Gastroesophageal sphincter (tissue), 4 donors: ENCODE measurements around the gene KRT15. TPM values are rescaled to one million over a fixed set of nuclear protein-coding genes. Genes with fewer than 3 reads are reported as not detected.

Experiments used
- ATAC-seq: fragments of 150-250 bp; one replicate; pipeline ENCODE4 v1.9.1; 2016; ENCODE audit warnings: mild to moderate bottlenecking, moderate library complexity
- H3K27ac ChIP-seq, 4 donors: fragments of 200-600 bp; sonication (generic) in 3 of 4; 1 replicate in 3 of 4; 2 replicates in 1 of 4; pipeline ENCODE4 v1.5.1; 2016 to 2019
- H3K27me3 ChIP-seq: fragments of 200-600 bp; sonication (generic); one replicate; pipeline ENCODE4 v1.5.1; 2019
- H3K36me3 ChIP-seq, 2 donors: fragments of 200-600 bp; sonication (generic); one replicate each; pipeline ENCODE4 v1.5.1; 2019; ENCODE audit warnings: control low read depth in 1 of 2
- H3K4me1 ChIP-seq, 3 donors: fragments of 200-600 bp; sonication (generic); 1 replicate in 2 of 3; 2 replicates in 1 of 3; pipeline ENCODE4 v1.5.1; 2016 to 2019; ENCODE audit warnings: control low read depth in 2 of 3
- H3K4me3 ChIP-seq, 2 donors: fragments of 200-600 bp; sonication (generic); one replicate each; pipeline ENCODE4 v1.5.1; 2019; ENCODE audit warnings: mild to moderate bottlenecking in 1 of 2, moderate library complexity in 1 of 2
- H3K9me3 ChIP-seq, 3 donors: fragments of 200-600 bp; sonication (generic); one replicate each; pipeline ENCODE4 v1.5.1; 2017 to 2019; ENCODE audit warnings: control low read depth in 2 of 3
- EP300 ChIP-seq: sonication (generic); formaldehyde crosslinking; IDR thresholded peaks from one replicate; pipeline ENCODE4 v1.6.1; 2017; ENCODE audit warnings: antibody characterized with exemption, mild to moderate bottlenecking
- POLR2A ChIP-seq, 2 donors: fragments of 450-650 bp; IDR thresholded peaks; one replicate each; pipeline ENCODE4 v1.6.1; 2017; ENCODE audit warnings: antibody characterized with exemption in 2 of 2, mild to moderate bottlenecking in 2 of 2, moderate library complexity in 1 of 2
- POLR2AphosphoS5 ChIP-seq: sonication (generic); formaldehyde crosslinking; IDR thresholded peaks from one replicate; pipeline ENCODE4 v1.6.1; 2017; ENCODE audit warnings: antibody characterized with exemption
- WGBS, 2 donors: methylation state at CpG; one replicate each; pipeline ENCODE4 v1.1.5; 2018; ENCODE audit warnings: low coverage in 1 of 2; 5-methylcytosine and 5-hydroxymethylcytosine counted together
- total RNA-seq, 4 donors: library from RNA; depleted of rRNA; stranded (reverse); fragments of >200 nt; gene quantifications; one replicate each; pipeline ENCODE4 v1.1.0, GENCODE V29; 2016
- TF ChIP-seq, protein P1 (sequence below), 4 experiments: fragments of 200-600 bp in 2 of 4; fragments of 450-650 bp in 2 of 4; sonication (generic) in 1 of 4; IDR thresholded peaks; one replicate each; pipeline ENCODE4 v1.5.1; 2017 to 2019; ENCODE audit warnings: antibody characterized with exemption in 4 of 4, mild to moderate bottlenecking in 2 of 4, moderate library complexity in 2 of 4

The KRT15 gene
- total RNA-seq: 100 to 1,000 TPM in 1 of 4 donors, 1 to 10 TPM in 3; 1.2 to 129 (median 4.2) TPM

DNA sequence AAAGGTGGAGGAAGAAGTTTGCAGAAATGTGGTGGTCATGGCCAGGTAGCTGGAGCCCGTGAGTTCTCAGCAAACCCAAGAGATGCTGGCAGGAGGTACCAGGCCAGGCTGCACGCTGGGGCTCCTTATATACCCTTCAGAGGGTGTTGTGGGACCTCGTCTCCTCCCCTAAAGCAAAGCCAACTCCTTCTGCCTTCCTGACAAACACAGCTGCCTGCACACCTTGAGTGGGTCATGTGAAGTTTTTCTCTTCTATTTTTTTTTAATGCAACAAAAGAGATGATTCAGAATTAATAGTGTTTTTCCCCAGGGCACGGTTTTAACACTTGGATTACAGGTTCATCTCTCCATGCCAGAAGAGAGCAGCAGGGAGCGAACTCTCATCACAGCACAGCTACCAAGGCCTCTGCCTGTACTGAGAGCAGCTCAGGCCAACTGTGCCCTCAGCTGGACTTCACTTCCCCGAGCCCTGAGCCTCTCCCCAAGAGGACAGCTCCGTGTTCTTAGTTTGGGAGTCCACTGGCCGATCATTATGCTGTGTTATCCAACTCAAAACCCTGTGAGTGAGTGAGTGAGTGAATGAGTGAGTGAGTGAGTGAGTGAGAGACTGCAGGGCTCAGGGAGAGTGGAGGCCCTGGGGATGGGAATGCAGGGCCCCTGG is at the start of gene KRT15:
KRT15 (minus strand) TSS at position 102 of the 661 bp plus-strand sequence; CDS start at position 39, 63 bp downstream.
- Histone ChIP-seq H3K4me3 (no peak within 1 kb of the TSS), H3K9me3 (no peaks in the 10 kb centered on the region), H3K27me3 (peaks cover 20% of the 10 kb centered on the region), H3K36me3 (no peaks in the 10 kb centered on the region), H3K27ac (no peak within 1 kb of the TSS), H3K4me1 (no peaks in the 10 kb centered on the region)
- TF ChIP-seq, protein P1, sequence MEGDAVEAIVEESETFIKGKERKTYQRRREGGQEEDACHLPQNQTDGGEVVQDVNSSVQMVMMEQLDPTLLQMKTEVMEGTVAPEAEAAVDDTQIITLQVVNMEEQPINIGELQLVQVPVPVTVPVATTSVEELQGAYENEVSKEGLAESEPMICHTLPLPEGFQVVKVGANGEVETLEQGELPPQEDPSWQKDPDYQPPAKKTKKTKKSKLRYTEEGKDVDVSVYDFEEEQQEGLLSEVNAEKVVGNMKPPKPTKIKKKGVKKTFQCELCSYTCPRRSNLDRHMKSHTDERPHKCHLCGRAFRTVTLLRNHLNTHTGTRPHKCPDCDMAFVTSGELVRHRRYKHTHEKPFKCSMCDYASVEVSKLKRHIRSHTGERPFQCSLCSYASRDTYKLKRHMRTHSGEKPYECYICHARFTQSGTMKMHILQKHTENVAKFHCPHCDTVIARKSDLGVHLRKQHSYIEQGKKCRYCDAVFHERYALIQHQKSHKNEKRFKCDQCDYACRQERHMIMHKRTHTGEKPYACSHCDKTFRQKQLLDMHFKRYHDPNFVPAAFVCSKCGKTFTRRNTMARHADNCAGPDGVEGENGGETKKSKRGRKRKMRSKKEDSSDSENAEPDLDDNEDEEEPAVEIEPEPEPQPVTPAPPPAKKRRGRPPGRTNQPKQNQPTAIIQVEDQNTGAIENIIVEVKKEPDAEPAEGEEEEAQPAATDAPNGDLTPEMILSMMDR (IDR thresholded peaks at IDR 0.05): no peak
- no peak for TF ChIP-seq EP300
- no peak for TF ChIP-seq POLR2A (IDR thresholded peaks at IDR 0.05)
- no peak for TF ChIP-seq POLR2AphosphoS5
- 83% methylated on average over 2 of the region's 8 CpGs; no CpG with 5 or more reads in 1 of the 2 donors for WGBS, 2 donors
- ATAC-seq: no peak

DNA sequence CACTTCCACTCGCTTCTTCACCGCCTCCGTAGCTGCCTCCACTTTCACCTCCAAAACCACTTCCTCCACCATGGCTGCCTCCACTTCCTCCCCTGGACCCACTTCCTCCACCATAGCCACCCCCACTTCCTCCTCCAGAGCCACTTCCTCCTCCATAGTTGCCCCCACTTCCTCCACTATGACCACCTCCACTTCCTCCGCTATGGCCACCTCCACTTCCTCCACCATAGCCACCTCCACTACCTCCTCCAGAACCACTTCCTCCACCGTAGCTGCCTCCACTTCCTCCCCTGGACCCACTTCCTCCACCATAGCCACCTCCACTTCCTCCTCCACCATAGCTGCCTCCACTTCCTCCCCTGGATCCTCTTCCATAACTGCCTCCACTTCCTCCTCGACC is 48.6 kb upstream of the KRT15 start:
- H3K9me3 ChIP-seq: no peaks in the 10 kb centered on the region
- no peaks in the 10 kb centered on the region for H3K4me1 ChIP-seq
- H3K27ac ChIP-seq: no peak overlapping the region
- H3K4me3 ChIP-seq: no peak overlapping the region
- ATAC-seq: no peak
- H3K27me3 ChIP-seq: peaks cover 51% of the 10 kb centered on the region
- WGBS, 2 donors: 81 to 83% methylated on average over 4 to 5 of the region's 6 CpGs
- no peaks in the 10 kb centered on the region for H3K36me3 ChIP-seq
- no peak for TF ChIP-seq POLR2A (IDR thresholded peaks at IDR 0.05)
- TF ChIP-seq EP300: no peak
- TF ChIP-seq, protein P1 (IDR thresholded peaks at IDR 0.05): no peak
- TF ChIP-seq POLR2AphosphoS5: no peak

DNA sequence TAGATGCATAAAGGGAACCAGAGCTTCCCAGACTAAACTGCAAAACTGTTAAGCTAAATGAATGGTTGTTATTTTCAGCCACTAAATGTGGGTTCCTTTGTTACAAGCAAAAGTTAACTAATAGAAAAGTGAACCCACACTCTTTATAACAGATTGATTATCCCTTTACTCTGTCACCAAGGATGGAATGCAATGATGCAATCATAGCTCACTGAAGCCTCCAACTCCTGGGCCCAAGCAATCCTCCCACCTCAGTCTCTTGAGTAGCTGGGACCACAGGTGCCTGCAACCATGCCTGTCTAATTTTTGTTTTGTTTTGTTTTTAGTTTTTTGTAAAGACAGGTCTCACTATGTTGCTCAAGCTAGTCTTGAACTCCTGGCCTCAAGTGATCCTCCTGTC is 46.6 kb upstream of the KRT15 start:
- H3K4me3 ChIP-seq: no peak overlapping the region
- H3K27ac ChIP-seq: no peak overlapping the region
- H3K36me3 ChIP-seq: no peaks in the 10 kb centered on the region
- H3K4me1 ChIP-seq: no peaks in the 10 kb centered on the region
- TF ChIP-seq POLR2AphosphoS5 (no peak), POLR2A (IDR thresholded peaks at IDR 0.05) (no peak), EP300 (no peak)
- TF ChIP-seq, protein P1 (IDR thresholded peaks at IDR 0.05): no peak
- H3K27me3 ChIP-seq: peaks cover 42% of the 10 kb centered on the region
- no peaks in the 10 kb centered on the region for H3K9me3 ChIP-seq
- no peak for ATAC-seq

DNA sequence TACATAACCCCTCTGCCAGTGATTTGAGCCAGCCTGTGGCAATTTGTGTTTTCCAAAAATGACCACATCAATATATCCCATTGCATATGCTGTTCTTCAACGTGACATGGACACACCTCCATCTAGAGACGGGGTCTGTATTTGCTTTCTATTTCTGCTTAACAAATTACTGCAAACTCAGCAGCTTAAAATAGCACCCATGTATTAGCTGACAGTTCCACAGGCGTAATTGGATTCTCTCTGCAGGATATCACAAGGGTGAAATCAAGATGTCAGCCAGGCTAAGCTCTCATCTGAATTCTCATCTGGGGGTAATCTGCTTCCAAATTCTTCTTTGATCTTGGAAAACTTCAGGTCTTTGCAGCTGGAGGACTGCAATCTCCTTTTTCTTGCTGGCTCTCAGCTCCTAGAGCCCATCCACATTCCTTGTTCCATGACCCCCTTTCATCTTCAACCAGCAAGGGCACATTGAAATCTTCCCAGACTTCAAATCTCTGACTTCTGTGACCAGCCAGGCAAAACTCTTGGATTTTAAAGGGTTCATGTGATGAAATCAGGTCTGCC is 45.0 kb upstream of the KRT15 start:
- peaks cover 56% of the 10 kb centered on the region for H3K27me3 ChIP-seq
- WGBS, 2 donors: 15 to 34% methylated on average over 3 of the region's 3 CpGs
- H3K36me3 ChIP-seq: no peaks in the 10 kb centered on the region
- H3K9me3 ChIP-seq: no peaks in the 10 kb centered on the region
- H3K4me3 ChIP-seq: no peak overlapping the region
- no peaks in the 10 kb centered on the region for H3K4me1 ChIP-seq
- ATAC-seq: no peak
- TF ChIP-seq POLR2AphosphoS5 (no peak), EP300 (no peak), POLR2A (IDR thresholded peaks at IDR 0.05) (no peak)
- TF ChIP-seq, protein P1 (IDR thresholded peaks at IDR 0.05): no peak
- no peak overlapping the region for H3K27ac ChIP-seq

DNA sequence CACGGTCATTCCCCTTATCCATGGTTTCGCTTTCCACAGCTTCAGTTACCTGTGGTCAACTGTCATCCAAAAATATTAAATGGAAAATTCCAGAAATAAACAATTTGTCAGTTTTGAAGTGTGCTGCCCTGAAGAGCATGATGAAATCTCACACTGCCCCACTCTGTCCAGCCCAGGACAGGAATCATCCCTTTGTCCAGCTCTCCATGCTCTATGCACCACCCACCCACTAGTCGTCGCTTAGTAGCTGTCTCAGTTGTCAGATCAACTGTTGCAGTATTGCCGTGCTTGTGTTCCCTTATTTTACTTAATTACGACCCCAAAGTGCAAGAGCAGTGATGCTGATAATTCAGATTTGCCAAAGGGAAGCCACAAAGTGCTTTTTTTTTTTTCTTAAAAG is 42.9 kb upstream of the KRT15 start:
- Histone ChIP-seq H3K27me3 (peaks cover 53% of the 10 kb centered on the region), H3K4me1 (no peaks in the 10 kb centered on the region), H3K4me3 (no peak overlapping the region), H3K36me3 (no peaks in the 10 kb centered on the region), H3K9me3 (no peaks in the 10 kb centered on the region), H3K27ac (no peak overlapping the region)
- WGBS, 2 donors: 64 to 73% methylated on average over 6 of the region's 6 CpGs
- no peak for ATAC-seq
- TF ChIP-seq EP300 (no peak), POLR2AphosphoS5 (no peak), POLR2A (IDR thresholded peaks at IDR 0.05) (no peak)
- TF ChIP-seq, protein P1 (IDR thresholded peaks at IDR 0.05): no peak
